ENCODE measurements around the gene WWOX. TPM values are rescaled to one million over a fixed set of nuclear protein-coding genes. Genes with fewer than 3 reads are reported as not detected.

Gene WWOX
- total RNA-seq, 1 donor from 2014 or later, result 11.2 TPM

DNA sequence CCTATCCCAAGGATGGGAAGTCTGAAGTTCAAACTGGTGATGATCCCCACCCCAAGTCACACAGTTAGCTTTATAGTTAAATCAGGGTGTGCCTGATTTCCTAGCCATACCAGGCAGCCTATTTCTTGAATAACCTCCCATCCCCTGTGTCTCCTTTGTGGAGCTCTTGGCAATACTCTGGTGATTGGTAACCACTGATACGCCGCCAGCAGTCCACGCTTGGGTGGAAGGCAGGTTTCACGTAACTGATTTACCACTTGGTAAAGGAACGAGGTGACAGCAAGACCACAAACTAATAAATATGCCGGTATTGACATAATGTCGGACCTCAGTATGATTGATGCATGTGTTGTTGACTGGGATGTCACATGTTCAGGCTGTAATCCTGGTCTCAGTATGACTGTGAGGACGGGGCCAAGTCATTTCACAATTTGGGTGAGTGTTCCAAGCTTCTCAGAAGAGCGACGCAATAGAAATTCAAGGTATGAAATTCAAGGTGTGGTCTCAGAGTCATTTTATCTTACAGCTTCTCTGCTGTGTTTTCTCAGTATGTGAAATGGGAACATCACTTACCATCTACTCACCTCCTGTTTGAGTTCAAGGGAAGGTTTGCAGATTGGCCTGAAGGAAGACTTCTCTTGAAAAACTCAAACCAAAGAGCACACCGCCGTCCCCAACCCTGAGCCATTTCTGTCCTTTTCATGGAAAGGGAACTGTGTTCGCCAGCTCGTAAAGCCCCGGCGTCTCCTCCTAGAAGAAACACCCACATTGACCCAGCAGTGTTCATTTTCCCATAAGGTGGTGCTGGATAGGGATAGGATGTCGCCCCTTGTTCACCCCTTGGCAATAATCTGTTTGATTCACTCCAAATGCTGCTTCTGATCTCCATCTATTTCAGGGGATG, 678.9 kb downstream of the WWOX start:
- peak; percentile 82 for ATAC-seq

DNA sequence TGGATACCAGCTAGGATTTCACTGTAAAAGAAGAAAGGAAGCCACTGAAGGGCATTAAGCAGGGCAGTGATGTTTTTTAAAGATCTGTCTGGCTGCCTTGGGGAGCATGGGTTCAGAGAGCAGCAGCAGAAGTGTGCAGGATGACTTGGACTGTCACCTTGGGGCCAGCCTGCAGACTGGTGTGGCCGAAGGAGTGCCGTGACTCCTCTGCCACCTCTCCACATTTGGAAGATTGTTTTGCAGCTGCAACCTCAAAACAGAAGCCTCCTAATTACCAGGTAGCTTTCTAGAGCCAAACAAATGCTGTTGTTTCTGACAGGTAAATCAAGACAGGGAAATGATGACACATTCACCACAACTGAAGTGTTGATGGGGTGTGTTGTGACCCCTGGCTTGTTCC, 681.4 kb downstream of the WWOX start:
- no peak for ATAC-seq

DNA sequence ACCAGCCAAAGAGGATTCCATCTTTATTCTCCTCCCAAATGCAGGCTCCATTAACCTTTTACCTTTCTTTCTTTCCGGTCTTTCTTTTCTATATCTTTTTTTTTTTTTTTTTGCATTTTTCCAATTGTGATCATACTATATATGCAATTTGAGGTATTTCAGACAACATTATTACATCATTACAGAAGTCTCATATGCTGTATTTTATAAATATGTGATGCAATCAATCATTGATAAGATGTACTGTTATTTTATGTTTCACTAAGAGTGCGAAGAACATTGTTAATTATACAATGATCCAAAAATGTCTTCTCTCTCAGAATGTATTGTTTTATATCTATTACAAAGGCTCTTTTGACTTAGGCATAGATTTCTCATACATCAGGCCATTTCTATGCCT, 683.1 kb downstream of the WWOX start:
- no peak for ATAC-seq

DNA sequence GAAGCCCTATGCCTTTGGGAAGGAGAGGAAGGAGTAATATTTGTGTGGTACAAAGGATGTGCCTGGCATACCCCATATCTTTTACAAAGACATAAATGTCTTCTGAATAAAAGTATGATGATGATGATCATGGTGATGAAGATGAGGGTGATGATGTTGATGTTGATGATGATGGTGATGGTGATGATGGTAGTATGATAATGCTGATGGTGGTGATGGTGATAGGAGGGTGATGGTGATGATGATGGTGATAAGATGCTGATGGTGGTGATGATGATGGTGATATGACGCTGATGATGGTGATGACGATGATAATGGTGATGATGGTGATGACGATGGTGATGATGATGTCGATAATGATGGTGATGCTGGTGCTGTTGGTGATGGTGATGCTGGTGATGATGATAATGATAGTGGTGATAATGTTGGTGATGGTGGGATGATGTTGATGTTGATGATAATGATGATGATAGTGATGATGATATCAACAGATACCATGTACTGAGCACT, 684.2 kb downstream of the WWOX start:
- no peak for ATAC-seq

DNA sequence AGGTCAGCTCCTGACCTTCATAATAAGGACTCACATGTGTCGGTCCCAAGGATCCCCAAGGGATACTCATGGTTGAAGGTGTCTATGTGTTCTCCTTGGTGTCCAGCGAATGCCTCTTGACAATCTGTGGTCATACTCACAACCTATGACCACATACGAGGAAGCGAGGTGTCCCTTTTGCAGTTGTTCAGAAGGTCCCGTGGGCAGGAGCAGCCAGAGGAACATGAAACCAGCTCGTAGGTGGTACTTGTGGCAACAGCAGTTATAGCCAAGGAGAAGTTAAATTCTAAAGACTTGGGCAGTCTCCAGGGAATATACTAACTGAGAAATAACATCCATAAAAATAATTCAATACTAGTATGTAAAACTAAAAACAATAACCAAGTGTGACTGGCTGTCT, 685.3 kb downstream of the WWOX start:
- no peak for ATAC-seq

DNA sequence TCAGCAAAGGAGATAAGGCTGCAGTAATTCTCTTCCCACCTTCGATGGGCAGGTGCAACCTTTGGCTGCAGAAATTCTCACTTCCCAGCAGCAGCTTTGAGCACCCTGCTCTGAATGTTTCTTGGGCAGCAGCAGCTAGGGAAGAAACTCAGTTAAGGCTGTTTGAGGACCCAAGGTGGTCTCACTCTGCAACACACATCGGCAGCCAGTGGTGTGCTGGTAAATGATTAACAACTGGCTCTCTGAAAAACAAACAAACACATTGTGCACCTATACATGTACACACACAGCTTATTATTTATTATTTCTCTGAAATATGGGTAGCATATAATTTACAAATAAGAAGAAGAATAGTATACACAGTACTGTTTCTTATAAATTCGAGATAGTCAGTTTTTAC, 685.8 kb downstream of the WWOX start:
- ATAC-seq, result no peak

DNA sequence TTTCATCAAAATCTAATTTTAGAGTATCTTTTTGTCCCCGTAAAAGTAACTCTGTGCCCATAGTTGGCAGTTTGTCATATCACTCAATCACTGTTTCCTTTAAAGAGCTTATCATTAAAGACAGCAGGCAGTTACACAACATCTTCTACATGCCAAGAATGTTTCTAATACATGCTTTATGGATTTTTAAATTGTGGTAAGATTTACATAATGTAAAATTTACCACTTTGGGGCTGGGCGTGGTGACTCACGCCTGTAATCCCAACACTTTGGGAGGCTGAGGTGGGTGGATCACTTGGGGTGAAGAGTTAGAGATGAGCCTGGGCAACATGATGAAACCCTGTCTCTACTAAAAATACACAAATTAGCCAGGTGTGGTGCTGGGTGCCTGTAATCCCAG, 687.2 kb downstream of the WWOX start:
- no peak for ATAC-seq

DNA sequence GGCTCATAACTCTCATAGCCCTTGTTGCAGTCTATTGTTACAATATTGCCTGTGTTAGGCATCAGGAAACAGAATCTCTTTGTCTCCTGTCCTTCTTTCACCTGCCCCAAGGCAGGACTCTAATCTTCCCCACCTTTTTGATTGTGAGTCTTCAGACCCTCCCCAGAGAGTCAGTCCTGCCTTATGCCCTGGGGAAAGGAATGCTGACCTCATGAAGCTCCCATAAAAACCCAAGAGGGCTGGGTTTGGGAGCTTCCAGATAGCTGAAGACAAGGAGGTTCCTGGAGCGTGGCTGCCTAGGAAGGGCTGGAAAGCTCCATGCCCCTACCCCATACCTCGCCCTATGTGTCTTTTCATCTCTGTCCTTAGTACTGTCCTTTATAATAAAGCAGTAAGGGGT, 688.8 kb downstream of the WWOX start:
- ATAC-seq, result no peak

DNA sequence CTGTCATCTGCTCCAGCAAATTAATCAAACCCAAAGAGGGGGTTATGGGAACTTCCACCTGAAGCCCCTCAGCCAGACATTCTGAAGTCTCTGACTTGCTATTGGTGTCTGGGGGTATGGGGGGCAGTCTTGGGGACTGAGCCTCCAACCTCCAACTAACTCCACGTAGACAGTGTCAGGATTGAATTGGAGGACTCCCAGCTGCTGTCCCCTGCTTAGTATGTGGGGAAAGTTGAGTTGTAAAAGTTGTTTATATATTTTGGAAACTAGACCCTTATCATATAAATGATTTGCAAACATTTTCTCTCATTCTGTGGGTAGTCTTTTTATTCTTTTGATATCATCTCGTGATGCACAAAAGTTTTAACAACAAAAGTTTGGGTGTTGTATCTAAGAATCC, 689.2 kb downstream of the WWOX start:
- no peak for ATAC-seq

DNA sequence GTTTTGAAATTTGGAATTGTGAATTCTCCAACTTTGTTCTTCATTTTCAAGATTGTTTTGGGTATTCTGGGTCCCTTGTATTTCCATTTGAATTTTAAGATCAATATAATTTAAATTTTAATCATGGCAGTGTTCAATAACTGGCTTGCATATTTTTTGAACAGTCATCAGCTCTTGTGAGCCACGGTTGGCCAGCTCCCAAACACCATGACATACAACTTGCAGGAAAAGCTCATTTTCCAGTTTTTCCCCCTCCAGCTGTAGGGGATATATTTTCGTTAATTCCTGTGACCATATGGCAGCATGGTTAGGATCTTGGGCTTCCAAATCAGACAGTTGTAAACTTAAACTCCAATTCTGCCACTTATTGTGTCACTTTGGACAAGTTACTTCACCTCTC, 690.1 kb downstream of the WWOX start:
- no peak for ATAC-seq

DNA sequence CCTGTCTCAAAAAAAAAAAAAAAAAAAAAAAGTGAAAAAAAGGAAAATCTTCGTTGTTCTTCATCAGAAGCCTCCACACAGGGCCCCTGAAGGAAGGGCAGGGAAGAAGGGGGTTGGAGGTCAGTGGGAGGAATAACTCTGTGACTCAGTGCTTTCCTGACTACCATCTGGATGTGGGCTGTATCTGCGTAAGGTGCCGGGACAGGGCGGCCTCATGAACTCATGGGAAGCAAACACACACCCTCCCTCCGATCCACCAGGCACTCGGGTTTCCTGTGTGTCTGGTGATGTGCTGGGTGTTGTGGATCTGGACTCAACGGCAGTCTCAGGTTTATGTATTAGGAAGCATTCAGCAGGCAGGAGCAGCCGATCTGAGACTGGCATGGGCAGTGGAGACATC, 691.6 kb downstream of the WWOX start:
- no peak for ATAC-seq

DNA sequence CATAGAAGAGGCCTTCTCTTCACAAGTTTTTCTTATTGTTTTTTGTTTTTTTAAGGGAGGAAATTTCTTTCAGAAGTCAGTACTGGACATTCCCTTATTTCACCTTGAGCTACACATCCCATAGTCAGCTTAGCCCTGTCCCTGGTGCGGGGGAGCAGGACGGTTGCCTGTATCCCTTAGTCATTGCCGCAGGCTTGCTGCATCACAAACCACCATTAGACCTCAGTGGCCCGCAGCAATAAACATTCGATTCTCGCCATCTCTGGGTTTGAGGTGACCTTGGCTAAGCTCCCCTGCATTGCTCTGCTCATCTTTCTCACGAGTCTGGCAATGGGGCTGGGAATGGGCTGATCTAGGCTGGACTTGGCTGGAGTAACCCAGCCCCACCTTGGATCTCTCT, 692.5 kb downstream of the WWOX start:
- ATAC-seq, result no peak

DNA sequence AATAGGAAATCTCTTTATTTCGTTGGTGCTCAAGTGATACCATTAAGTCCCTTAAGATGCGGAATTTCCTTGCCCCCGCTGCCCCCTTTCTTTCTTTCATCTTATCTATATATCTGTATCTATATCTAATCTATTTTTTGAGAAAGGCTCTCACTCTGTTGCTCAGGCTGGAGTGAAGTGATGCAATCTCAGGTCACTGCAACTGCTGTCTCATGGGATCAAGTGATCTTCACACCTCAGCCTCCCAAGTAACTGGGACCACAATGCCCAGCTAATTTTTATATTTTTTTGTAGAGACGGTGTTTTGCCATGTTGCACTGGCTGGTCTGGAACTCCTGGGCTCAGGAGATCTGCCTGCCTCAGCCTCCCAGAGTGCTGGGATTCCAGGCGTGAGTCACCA, 693.5 kb downstream of the WWOX start:
- no peak for ATAC-seq

DNA sequence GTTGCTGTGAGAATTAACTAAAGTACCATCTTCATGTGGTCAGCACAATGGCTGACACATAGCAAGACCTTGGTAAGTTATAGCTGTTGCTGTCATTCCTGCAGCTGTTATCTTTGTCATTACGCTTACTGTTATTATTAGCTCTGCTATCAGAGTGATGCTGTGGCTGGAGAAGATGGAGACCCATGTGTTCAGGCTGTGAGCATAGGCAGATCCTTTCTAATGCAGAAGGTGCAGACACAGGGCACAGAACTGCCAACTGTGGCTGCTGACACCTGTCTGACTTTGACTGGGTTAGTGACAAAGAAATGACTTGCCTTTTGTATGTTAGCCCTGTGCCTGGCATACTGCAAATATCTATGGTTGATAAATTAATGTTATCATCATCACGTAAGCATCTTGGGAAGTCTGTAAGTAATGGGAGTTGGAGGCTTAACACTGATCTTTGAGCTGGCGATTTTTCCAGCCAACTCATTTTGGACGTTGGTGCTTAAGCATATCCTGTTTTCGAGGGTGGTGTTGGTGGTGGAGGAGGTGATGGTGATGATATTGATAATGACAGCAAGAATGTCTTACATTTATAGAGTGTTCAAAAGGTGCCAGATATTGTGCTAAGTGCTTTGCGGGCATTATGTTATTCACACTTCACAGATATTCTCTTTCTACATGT, 695.3 kb downstream of the WWOX start:
- no peak for ATAC-seq

DNA sequence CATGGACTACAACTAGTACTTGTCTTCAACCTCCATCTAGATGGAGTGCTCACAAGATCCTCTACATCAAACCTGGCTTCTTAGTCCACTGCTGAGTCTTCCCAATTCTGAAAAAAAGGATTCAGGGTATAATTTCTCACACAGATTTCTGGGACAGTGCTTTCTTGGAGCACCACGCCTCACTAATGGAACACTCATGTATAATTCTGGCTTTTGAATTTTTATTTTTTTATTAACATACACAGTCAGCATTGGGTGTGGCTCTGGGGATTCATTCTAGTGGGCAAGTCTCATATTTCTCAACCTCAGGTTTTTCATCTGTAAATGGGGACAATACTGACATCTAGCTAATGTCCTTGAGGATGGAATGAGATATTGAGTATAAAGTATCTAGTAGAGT, 696.0 kb downstream of the WWOX start:
- ATAC-seq, result no peak

DNA sequence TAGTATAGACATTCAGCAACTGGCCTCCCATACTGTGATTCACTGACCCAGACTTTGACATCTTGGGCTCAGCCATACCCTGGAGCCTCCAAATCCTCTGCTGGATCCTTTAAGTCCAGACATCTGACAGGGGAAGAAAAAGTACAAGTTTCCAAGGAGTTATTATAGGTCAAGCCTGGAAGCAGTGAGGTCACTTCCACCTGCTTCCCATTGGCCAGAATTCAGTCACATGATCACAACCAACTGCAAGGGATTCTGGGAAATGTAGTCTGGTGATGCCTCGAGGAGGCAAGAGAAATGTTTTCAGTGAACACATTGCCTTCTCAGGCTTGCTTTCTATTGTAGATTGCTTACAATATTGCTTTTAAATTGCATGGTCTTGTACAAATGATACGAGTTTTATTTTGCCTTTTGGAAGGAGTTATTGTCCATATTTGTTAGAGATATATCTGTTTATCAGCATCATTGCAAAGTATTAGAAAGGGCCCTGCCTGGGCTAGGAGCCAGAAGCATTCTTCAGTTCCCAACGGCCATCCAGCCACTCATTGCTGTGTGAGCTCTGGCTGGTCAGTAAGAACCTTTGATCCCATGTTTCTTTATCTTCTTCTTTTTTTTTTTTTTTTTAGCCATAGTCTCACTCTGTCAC, 696.9 kb downstream of the WWOX start:
- peak; percentile 73 for ATAC-seq

DNA sequence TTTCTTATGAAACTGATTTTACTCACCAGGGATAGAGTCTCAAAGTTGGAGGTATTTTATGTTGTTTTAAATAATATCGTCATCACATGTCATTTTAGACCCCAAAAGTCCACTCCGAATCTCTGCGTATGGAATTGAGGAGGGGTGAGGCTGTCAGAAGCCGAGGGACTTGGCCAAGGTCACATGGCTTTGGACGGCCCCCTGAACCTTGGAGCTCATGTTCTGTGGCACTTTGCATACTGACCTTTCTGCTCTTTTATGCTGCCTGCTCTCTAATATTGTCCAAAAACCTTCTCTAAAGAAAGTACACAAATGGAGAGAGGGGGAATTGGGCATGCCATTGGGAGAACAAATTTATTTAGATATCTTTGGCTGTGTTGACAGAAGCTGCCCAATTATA, 700.0 kb downstream of the WWOX start:
- no peak for ATAC-seq

DNA sequence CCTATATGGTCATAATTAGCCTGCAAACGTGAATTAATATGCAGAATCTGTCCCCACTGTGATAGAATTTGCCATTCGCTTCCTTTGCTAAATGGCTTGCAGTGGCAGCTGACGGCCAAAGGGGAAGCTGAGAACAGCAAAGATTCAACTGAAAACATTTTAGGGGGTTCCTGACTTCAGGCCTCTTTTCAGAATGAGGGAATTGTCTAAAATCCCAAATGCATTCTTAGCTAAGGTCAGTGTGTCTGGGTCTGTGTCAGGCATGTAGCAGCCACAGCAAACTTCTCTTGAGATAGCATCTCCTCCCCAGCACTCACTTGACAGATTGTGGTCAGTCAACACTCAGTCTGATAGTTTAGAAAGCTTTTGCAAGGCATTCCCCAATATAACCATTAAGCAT, 701.1 kb downstream of the WWOX start:
- no peak for ATAC-seq

DNA sequence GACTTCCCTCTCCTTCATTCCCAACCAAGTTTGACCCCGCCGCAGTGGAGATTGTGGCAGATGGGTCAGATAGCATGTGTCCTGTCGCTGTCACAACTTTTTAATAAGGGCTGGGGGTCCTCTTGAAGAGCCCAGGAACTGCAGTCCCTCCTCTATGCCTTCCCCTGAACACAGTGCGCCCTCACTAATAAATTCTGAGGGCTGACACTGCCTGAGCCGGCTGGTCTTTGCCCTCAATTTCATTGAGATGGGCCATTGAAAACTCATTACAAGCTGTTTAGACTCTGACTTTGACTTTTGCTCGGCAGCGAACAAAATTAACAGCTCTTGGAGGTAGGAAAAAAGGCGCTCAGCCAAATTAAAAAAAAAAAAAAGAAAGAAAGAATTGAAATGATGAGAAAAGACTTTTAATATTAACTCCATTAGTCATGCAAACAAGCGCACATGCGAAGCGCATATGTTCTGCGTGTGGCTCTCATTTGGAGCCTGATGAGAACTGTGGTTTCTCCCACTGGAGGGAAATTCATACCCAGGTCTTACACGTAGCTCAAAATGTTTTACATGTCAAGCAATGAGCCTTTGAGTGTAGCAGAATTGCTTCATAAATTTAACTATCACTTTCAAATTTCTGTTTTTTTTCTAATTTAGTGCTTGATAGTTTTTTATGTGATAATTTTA, 704.7 kb downstream of the WWOX start:
- no peak for ATAC-seq

DNA sequence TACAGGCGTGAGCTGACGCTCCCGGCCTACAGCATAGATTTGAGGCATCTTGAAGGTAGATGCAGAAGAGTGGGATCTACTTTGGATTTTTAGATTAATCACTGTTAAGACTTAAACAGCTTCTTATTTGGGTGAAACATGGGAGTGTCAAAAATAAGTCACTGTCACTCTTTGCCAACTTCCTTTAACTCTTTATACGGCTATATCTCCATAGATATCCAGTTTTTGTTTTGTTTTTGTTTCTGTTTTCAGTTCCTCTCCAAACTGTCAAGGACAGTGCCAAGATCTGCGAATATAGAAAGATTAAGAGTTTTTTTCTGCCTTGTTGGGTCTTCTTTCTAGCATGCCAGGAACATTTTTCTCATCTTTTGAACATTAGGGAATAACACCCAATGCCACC, 706.1 kb downstream of the WWOX start:
- no peak for ATAC-seq

DNA sequence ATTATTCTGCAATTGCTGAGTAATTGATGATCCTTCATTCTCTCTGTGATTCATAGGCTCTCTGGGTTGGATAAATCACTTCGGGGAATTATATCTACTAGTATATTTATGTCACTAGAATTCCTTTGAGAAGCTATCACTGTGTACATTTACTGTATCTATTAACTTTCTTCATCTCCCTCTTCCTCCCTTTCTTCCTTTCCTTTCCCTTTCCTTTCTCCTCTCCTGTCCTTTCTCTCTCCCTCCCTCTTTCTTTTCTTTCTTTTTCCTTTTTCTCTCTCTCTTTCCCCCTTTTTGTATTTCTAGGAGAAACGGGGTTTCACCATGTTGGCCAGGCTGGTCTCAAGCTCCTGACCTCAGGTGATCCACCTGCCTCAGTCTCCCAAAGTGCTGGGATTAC, 711.8 kb downstream of the WWOX start:
- no peak for ATAC-seq

DNA sequence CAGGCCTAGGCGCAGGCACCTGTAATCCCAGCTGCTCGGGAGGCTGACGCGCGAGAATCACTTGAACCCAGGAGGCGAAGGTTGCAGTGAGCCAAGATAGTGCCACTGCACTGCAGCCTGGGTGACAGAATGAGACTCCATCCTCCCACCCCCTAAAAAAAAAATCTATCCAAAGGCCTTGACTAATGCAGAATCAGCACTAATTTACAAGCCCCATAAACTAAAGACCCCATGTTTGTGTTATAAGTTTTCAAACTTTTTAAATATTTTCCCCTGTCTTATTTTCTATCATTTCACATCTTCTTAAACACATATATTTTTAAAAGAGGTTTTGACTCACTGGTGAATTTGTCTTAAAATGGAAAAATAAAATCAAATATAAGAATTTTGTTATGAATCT, 713.1 kb downstream of the WWOX start:
- ATAC-seq, result no peak
